GM19438 (cell line): ENCODE results near the gene PTPN1.
"Not testable (repeated sequence)": the region's sequence is repeated elsewhere in the genome, so short reads cannot be mapped to it uniquely, and the experiment has no call there.

Source experiments
- ATAC-seq: cut with Tn5 transposase; IDR thresholded peaks from one replicate; pipeline ENCODE4 v1.9.1; 2021; ENCODE audit warnings: low read depth; ENCODE audit not compliant: unreplicated experiment

Gene PTPN1

GRCh38 chr20:50526403-50526989, 16.3 kb downstream of the PTPN1 start:
- no peak for ATAC-seq

- no peak for ATAC-seq
These were observed 17.0 kb downstream of the PTPN1 start for GRCh38 chr20:50527068-50527605.

- no peak for ATAC-seq
These were observed 17.9 kb downstream of the PTPN1 start for GRCh38 chr20:50528129-50528528.

- no peak for ATAC-seq
These were observed 18.7 kb downstream of the PTPN1 start for GRCh38 chr20:50528804-50529351.

GRCh38 chr20:50532221-50532620, 22.0 kb downstream of the PTPN1 start:
- no peak for ATAC-seq

GRCh38 chr20:50533061-50533460, 22.9 kb downstream of the PTPN1 start:
- ATAC-seq = no peak

- ATAC-seq = no peak
These were observed 23.3 kb downstream of the PTPN1 start for GRCh38 chr20:50533464-50533863.

- ATAC-seq = no peak
These were observed 24.4 kb downstream of the PTPN1 start for GRCh38 chr20:50534567-50534966.

GRCh38 chr20:50535162-50535561, 25.0 kb downstream of the PTPN1 start:
- ATAC-seq = no peak

GRCh38 chr20:50536333-50536732, 26.1 kb downstream of the PTPN1 start:
- no peak for ATAC-seq

- no peak for ATAC-seq
These were observed 27.5 kb downstream of the PTPN1 start for GRCh38 chr20:50537546-50538201.

- no peak for ATAC-seq
These were observed 28.1 kb downstream of the PTPN1 start for GRCh38 chr20:50538276-50538675.

- ATAC-seq = not testable (repeated sequence)
These were observed 29.6 kb downstream of the PTPN1 start for GRCh38 chr20:50539798-50540197.

GRCh38 chr20:50540620-50541605, 30.7 kb downstream of the PTPN1 start:
- ATAC-seq = no peak

GRCh38 chr20:50541606-50542041, 31.4 kb downstream of the PTPN1 start:
- peak; percentile 41 for ATAC-seq

GRCh38 chr20:50543326-50543725, 33.1 kb downstream of the PTPN1 start:
- ATAC-seq = no peak

- ATAC-seq = no peak
These were observed 34.9 kb downstream of the PTPN1 start for GRCh38 chr20:50545126-50545525.

GRCh38 chr20:50546729-50547314, 36.6 kb downstream of the PTPN1 start:
- no peak for ATAC-seq

GRCh38 chr20:50547964-50548363, 37.8 kb downstream of the PTPN1 start:
- ATAC-seq = no peak

- ATAC-seq = no peak
These were observed 38.2 kb downstream of the PTPN1 start for GRCh38 chr20:50548396-50548795.
